Measurements from ENCODE around the gene SLC12A1.

Gene SLC12A1

DNA sequence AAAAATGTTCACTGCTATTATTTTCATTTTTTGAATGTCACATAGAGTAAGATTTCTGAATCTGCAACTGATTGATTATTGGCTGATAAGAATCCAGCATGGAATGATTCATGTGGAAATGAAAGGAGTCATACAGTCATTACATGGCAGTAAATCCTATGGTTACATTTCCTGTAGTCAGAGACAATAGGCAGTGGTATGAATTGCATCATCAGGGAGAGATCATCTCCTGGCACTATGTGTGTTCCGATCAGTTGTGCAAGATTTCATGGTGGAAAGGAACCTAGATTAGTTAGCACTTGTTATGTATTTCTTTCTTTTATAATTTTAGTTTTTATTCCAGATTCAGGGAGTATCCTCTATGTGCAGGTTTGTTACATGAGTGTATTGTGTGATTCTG is 38.8 kb downstream of the SLC12A1 start:
- no peak for DNase-seq

DNA sequence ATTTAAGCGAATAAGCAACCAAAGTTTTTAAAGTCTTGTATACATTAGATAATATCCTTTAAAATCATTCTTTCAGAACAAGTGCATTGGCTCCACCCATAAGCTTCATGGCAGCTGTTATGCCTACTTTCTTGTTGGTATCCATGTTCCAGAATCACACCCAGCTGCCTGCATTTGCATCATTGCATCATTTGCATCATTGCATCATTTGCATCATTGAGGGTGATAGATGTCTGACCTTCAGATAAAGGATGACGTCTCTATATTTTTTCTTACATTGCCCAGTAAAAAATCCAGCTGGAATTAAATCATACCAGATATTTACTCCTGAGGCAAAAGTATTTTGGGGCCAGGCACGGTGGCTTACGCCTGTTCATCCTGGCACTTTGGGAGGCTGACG is 42.3 kb downstream of the SLC12A1 start:
- DNase-seq = no peak

DNA sequence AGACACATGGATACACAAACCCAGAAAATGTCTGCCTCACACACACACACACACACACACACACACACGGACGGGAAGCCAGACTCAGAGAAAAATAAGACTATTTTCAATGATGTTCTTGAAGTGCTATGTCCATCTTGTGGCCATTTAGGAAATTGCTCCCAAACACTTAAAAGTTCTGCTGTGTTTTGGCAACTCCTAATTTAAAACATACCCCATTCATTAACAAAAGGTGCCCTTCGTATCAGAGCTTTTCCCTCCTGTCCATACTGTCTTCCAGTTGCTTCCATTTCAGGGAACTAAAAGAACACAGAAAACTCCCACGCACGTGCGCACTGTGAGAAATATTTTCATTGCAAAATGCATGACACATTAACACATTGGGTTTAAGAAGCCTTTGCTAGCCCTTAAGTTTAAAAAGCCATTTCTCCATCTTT is 44.6 kb downstream of the SLC12A1 start:
- DNase-seq = no peak

DNA sequence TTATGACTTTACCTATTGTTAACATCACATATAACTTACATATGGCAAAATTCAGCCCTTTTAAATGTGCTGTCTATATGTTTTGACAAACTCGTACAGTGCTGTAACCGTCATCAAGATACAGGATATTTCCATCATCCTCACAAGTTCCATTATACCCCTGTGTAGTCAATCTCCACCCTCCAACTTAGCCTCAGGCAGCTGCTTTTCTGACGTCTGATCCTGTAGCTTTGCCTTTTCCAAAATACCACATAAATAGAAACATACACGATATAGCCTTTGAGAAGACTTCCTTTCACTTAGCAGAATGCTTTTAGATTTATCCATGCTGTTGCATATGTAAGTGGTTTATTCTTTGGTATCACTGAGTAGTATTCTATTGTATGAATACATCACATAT is 47.1 kb downstream of the SLC12A1 start:
- DNase-seq = no peak

DNA sequence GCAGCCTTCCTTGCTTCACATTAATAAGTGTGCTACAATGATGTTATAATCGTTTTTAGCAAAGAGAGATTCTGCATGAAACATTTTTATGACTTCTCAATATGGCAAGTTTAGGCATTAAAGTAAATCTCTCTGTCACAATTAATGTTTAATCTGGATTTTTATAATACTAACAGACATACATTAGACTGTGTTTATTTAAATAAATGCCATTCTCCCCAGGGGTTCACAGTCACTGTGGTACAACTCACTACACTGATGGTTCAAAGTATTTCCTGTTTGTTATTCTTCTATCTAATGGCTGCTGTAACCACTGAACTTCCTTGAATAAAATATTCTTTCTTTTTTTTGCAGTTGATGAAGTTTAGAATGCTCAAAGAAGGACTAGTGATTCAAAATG is 59.0 kb downstream of the SLC12A1 start:
- no peak for DNase-seq

DNA sequence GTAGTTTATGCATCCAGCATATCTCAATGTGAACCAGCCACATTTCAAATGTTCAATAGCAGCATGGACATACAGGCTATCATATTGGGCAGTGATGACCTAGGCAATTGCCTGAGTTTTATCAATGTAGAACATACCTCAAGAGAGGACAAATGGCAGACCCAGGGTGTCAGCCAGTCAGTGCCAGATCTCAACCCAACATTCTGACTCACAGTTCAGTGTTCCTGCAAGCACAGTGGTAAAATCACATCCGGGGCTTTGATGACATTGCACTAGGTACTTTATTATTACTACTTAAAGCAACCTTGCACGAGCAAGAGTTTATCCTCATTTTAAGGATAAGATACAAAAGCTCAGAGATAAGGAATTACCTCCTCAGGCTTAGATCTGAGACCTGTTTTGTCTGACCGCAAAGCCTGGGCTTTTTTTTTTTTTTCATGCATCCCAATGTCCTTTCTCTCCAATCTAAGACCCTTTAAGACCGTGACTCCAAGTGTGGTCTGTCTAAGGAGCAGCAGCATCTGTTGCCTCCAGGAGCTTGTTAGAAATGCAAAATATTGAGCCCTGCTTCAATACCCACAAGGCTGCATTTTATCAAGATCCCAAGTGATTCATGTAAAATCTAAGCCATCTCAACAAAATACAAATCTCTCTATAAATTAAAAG is 60.1 kb downstream of the SLC12A1 start:
- no peak for DNase-seq

DNA sequence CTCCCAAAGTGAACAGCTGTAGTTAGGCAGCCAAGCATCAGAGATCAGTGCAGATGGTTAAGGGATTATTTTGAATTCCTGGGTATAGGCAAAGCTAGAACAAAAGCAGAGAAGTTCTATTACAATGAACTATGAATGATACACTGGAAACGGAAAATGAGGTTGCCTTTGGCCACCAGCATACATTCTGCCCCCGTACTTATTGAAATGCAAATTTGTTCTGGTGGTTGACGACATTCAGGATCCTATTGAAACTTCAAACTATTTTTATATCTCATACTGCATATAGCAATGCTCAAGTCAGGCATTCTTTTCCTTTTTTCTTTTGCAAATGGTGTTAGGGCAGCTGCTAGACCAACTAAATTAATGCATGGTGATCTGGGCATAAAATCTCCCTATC is 61.7 kb downstream of the SLC12A1 start:
- DNase-seq = no peak

DNA sequence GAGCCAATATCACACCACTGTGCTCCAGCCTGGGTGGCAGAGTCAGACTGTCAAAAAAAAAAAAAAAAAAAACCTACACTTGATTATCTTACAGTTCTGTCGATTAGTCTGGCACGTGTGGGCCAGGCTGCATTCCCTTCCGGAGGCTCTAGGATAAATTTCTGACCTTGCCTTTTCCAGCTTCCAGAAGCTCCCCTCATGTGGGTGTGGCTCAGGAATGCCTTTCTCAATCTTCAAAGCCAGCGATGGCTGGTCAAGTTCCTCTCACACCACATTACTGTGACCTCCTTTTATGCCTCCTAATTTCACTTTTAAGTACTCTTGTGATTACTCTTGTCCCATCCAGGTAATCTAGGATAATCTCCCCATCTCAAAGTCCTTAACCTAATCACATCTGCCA is 66.9 kb downstream of the SLC12A1 start:
- no peak for DNase-seq

DNA sequence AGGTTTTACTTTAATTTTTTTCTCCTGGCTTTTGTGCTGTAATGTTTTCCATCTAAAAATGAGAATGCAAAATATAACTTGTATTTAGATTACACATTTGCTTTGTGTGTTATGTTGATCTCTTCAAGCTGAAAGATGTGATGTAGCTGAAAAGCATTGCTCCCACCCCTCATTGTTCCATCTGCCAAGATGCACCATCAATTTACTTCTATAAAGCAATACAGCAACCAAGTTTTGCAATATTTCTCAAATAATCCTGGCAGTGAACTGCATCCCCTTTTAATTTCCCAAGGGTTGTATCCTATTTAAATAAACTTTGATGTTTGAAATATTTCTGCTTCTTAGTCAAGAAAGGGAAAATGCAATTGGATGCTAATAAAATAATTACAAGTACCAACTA is 72.6 kb downstream of the SLC12A1 start:
- no peak for DNase-seq

DNA sequence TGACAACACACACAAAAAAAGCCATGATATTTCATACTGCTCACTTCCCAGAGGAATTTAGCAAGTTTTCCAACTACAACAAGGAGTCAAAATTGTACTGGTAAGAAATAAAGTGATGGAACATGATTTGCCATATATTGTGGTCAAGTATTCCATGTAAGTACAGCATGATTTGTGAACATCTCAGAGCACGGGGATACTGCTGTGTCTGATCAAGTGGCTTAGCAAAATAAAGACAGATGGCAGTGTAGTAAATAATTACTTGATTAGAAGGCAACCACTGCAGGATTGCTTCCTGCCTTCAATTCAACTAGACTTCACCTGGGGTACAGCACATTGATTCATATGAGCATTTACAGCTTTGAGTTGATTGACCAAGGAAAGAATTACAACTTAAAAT is 73.5 kb downstream of the SLC12A1 start:
- no peak for DNase-seq

DNA sequence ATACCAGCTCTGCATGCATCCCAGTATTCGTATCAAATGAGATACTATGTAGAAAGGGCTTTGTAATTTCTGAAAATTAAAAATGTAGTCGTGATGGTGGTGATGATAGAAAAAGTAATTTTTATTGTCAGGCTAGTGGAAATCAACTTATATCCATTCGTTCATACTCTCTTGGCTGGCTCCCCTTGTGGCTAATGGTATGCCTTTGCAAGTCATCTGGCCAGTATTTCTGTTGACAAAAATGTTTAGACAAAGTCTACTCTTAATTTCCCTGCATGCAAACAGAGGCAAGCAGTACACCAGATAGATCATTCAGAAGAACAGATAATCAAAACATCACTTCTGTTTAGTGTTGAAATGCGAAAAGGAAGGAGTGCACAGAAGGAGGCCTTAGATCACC is 75.6 kb downstream of the SLC12A1 start:
- DNase-seq = no peak

DNA sequence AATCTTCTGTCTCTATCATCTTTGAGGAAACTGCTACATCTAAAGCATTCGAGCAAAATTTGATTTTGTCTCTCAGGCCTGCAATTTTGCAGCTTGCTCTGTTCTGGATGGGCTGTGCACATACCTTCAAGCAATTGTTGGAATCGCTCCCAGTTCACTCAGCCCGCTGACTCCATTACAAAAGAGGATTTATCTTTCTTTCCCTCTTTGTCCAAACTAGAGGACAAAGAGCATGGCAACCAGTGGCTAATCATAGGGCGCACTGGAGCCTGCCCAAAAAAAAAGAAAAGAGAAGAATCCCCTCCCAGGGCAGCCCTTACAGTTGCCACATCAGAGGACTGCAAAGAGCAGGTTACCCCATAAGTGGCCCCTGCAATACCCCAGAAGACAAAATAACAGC is 76.1 kb downstream of the SLC12A1 start:
- no peak for DNase-seq

DNA sequence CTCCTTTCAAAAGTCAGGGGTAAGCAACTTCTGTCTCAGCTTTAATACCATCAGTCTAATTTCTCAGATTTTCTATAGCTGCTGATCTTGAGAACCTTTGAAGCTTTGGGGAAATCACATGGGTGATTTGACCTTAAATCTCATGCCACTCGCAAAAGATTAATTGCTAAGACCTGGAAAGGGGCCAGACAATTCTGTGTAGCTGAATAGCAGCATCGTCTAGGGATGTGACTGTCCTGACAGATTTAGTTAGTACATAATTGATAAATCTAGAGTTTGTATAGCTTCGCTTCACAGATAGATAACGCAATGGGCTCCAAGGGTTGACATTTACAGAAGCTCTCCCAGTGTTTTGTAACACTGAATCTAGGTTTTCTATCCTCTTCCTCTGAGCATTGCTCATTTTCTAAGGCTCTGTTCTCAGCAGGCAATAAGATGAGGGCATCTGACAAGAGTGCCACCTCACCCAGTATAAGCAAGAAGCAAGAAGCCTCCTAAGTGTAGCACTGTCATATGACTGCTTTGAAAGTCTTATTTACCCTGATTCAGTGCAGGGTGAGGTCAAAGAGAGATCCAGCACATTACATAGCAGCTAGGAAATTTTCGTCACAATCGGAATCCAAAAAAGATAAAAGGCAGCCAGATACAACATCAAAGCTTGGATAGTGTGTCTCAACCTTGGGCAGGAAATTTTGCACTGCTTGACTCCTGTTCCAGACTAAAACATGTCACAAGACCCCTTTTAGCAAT is 77.5 kb downstream of the SLC12A1 start:
- DNase-seq = no peak

DNA sequence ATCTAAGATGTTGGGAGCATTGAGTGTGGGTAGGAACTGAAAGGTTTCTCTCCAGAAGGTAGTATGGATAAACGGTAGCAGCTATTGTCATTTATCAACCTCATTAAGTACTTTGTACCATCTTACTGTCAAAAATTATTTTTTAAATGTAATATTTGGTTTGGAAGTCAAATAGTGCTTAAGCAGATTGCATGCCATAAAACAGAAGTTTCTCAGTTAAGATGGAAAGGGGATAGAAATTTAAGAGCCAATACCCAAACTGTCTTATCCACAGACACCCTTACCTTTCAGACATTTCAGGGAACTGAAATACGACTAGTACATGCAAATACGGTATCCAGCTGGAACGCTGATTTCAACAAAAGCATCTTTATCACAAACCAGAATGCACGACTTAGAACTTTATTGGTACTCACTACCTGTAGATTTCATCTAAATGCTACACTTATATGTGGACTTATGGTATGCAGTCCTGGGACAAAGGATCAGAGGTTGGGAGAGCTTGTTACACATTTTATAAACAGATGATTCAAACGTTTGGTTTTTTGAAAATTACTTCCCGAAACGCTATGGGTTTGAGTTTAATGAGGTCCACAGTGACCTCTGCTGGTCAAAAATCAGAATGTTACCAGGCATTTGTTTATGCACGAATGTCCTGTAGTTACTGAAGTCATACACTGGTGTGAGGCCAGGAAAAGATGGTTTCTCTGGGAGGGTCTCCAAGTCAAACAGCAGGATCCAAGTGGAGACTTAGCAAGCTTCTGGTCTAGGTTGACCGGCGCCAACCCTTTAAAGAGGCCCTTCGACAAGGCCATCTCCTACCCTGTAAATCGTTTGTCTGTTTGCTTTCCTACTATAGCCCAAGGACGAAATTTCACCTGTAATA is 79.5 kb downstream of the SLC12A1 start:
- DNase-seq = peak; percentile 56

DNA sequence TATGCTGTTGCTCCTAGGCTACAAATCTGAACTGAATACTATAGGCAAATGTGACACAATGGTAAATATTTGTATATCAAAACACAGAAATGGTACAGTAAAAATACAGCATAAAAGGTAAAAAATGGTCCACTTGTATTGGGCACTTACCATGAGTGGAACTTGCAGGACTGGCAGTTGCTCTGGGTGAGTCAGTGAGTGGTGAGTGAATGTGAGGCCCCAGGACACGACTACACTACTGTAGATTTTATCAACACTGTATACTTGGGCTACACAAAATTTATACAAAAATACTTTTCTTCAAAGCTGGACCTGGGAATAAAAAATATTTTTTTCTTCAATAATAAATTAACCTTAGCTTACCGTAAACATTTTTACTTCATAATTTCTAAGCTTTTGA is 83.5 kb downstream of the SLC12A1 start:
- no peak for DNase-seq

DNA sequence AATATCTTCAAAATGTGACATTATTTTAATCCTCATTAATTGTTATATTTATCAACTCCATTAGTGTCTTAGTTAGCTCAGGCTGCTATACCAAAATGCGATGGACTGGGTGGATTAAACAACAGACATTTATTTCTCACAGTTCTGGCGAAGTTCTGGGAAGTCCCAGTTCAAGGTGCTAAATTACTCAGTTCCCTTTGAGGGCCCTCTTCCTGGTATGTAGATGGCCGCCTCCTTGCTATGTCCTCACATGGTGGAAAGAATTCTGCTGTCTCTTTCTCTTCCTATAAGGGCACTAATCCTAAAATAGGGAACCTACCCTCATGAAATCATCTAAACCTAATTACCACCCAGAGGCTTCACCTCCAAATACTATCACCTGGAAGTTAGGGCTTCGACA is 86.4 kb downstream of the SLC12A1 start:
- no peak for DNase-seq

DNA sequence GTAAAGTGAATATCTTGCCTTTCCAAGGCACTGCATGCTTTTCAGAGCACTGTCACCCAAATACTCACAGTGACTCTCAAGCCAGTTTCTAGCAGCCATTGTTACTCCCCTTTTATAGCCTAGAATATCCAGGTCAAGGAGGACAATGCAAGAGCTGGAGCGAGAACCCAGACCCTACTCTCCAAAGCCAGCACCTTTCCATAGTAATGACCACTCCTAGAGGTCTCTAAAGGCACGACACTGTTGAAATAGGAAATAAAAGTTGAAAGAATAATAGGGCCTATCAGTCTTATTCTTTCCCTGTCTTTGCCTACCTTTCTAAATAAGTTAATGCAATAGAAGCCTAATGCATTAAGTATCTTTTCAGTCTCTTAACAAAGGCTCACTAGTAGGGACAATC is 91.6 kb downstream of the SLC12A1 start:
- DNase-seq = no peak

DNA sequence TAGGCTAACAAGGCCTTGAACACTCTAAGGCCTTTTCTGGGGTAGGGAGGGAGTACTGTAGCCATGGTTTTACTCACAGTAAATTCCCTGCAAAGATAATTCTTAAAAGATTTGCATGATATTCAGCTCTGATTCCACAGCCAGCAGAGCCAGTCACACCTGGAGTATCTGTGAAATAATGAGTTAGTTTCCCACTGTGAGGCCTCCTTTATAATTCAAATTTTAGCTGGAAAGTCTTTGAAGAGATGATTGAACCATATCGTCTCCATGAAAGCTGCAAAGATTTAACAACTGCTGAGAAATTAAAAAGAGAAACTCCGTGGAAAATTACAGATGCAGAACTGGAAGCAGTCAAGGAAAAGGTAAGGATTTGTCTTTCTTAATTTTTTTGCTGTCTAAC is 92.8 kb downstream of the SLC12A1 start:
- DNase-seq = no peak

DNA sequence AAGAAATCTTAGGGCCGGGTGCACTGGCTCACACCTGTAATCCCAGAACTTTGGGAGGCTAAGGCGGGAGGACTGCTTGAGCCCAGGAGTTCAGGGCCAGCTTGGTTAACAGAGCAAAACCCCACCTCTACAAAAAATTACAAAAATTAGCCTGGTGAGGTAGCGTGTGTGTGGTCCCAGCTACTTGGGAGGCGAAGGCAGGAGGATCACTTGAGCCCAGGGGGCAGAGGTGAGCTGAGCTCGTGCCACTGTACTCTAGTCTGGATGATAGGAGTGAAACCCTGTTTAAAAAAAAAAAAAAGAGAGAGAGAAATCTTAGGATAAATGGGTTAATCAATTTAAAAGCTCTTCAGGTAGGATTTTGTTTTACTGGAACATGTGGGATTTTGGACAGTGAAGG is 93.9 kb downstream of the SLC12A1 start:
- no peak for DNase-seq

DNA sequence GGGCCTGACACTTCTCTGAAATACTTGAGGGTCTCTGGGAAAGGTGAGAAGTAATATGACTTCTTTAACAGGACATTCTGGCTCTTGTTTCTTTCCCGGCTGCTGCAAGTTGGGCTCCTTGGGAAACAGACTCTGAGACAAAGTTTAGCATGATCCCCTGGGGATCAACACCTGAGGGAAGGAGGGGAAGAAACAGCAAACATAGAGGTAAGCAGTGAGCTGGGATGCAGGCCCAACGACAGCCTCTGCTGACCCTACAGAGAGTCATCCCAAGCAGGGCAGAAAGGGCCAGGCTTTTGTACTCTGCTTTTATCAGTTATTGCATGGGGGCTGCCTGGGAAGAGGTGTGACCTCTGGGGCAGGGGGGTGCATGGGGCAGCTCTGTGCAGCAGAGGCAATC is 98.3 kb downstream of the SLC12A1 start:
- no peak for DNase-seq

DNA sequence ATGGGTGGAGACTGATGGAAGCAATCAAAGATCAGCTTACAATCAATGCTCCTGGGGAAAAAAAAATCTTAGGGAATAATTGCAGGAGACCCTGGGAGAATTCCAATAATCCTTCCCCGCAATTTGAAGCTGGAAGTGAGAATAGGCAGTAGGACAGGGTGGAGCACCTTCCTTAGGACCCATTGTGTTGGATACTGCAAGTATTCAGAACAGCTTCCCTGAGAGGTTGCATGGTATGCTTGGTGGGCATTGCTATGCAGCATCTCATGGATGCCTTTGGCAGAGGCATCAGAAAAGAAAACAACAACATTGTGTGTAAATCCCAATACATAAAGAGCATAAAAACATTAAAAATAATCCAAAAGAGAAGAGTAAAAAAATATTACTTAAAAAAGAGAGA is 100.5 kb downstream of the SLC12A1 start:
- no peak for DNase-seq

DNA sequence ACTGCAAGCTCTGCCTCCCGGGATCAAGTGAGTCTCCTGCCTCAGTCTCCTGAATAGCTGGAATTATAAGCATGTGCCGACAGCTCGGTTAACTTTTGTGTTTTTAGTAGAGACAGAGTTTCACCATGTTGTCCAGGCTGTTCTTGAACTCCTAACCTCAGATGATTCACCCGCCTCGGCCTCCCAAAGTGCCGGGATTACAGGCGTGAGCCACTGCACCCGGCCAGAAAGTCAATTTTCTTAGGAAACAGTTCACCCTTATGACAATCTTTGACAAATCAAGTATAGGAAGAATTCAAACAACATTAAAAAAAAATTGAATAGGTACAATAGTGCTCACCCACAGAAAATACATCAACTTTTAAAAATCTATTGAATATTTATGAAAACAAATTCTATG is 101.5 kb downstream of the SLC12A1 start:
- DNase-seq = no peak

DNA sequence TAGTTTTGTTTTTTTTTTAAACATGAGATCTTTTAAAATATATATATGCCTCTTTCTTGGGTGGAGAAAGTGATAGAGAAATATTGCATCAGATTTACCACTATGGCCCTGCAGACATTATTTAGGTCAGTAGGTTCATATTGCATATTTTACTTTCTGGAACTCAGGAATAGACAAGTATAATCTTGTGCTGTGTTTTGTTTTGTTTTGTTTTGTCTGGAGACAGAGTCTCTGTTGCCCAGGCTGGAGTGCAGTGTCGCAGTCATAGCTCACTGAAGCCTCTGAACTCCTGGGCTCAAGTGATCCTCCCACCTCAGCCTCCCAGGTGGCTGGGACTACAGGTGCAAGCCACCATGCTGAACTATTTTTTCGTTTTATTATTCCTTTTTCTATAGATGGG is 103.6 kb downstream of the SLC12A1 start:
- DNase-seq = no peak

DNA sequence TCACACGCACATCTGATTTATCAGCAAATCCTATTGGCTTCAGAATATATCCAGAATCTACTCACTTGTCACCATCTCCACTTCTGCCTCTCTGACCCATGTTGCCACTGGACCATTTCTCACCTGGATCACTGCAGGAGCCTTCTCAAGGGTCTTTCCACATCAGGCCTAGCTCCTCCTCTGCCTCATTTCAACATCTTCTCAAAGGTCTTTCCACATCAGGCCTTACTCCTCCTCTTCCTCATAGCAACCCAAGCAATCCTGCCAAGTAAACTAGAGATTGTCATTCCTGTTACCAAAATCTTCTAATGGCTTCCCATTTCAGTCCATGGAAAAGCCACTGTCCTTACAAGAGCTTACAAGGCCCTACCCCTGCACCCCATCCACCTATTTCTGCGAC is 107.1 kb downstream of the SLC12A1 start:
- DNase-seq = no peak

Measured in CD4-positive, alpha-beta T cell treated with Interleukin-4 for 4 hours (primary cell).